Rectal smooth muscle tissue (tissue), 1 donor: ENCODE data around the gene GRIN2D.

ENCODE experiments used
- H3K27ac ChIP-seq: one replicate; pipeline ENCODE4 v1.7.0; 2013; ENCODE audit warnings: low read depth, low read length, inconsistent platforms
- H3K27me3 ChIP-seq: one replicate; pipeline ENCODE4 v1.7.0; 2013; ENCODE audit warnings: low read length; ENCODE audit not compliant: control insufficient read depth, insufficient read depth
- H3K36me3 ChIP-seq: one replicate; pipeline ENCODE4 v1.7.0; 2013; ENCODE audit warnings: low read length; ENCODE audit not compliant: control insufficient read depth, insufficient read depth
- H3K4me1 ChIP-seq: one replicate; pipeline ENCODE4 v1.7.0; 2013; ENCODE audit warnings: low read length; ENCODE audit not compliant: control insufficient read depth, insufficient read depth
- H3K4me3 ChIP-seq: one replicate; pipeline ENCODE4 v1.7.0; 2013; ENCODE audit warnings: low read length
- H3K9ac ChIP-seq: one replicate; pipeline ENCODE4 v1.7.0; 2013; ENCODE audit warnings: low read length

GRIN2D gene

GRCh38 chr19:48442116-48443035 is 48.9 kb downstream of the GRIN2D start:
- Histone ChIP-seq H3K4me3 (no peak overlapping the region), H3K27me3 (peaks cover 15% of the 10 kb centered on the region), H3K9ac (no peak overlapping the region), H3K27ac (no peak overlapping the region), H3K4me1 (peaks cover 8% of the 10 kb centered on the region), H3K36me3 (no peaks in the 10 kb centered on the region)

GRCh38 chr19:48443256-48443655 is 49.8 kb downstream of the GRIN2D start:
- Histone ChIP-seq H3K4me3 (no peak overlapping the region), H3K4me1 (peaks cover 8% of the 10 kb centered on the region), H3K27me3 (peaks cover 15% of the 10 kb centered on the region), H3K27ac (no peak overlapping the region), H3K9ac (no peak overlapping the region), H3K36me3 (peaks cover 3% of the 10 kb centered on the region)
